ENCODE data around the gene NUP93.

The NUP93 gene

GRCh38 chr16:56812884-56813283, 83.0 kb downstream of the NUP93 start:
- no peak for TF ChIP-seq CTCF (IDR thresholded peaks at IDR 0.05; ENCODE audit: low read depth, low read length)
- DNase-seq (ENCODE audit: low read depth, low spot score), result peak; percentile 53
- no peak overlapping the region for H3K4me3 ChIP-seq (ENCODE audit: low read depth, low read length)
- in situ Hi-C loops (cut with HindIII; ENCODE audit: low sequenced_read_pairs), result no loop called here

GRCh38 chr16:56814537-56815432, 84.9 kb downstream of the NUP93 start:
- H3K4me3 ChIP-seq (ENCODE audit: low read depth, low read length), result no peak overlapping the region
- no peak for TF ChIP-seq CTCF (IDR thresholded peaks at IDR 0.05; ENCODE audit: low read depth, low read length)
- no peak for DNase-seq (ENCODE audit: low read depth, low spot score)
- in situ Hi-C loops (cut with HindIII; ENCODE audit: low sequenced_read_pairs), result no loop called here

- in situ Hi-C loops (cut with HindIII; ENCODE audit: low sequenced_read_pairs), result no loop called here
- no peak for TF ChIP-seq CTCF (IDR thresholded peaks at IDR 0.05; ENCODE audit: low read depth, low read length)
- no peak for DNase-seq (ENCODE audit: low read depth, low spot score)
- H3K4me3 ChIP-seq (ENCODE audit: low read depth, low read length), result no peak overlapping the region
Measured at GRCh38 chr16:56815721-56816120, 85.8 kb downstream of the NUP93 start.

GRCh38 chr16:56817056-56817455, 87.1 kb downstream of the NUP93 start:
- TF ChIP-seq CTCF (IDR thresholded peaks at IDR 0.05; ENCODE audit: low read depth, low read length), result no peak
- H3K4me3 ChIP-seq (ENCODE audit: low read depth, low read length), result no peak overlapping the region
- in situ Hi-C loops (cut with HindIII; ENCODE audit: low sequenced_read_pairs), result no loop called here
- no peak for DNase-seq (ENCODE audit: low read depth, low spot score)

GRCh38 chr16:56817938-56818337, 88.0 kb downstream of the NUP93 start:
- no peak overlapping the region for H3K4me3 ChIP-seq (ENCODE audit: low read depth, low read length)
- no peak for TF ChIP-seq CTCF (IDR thresholded peaks at IDR 0.05; ENCODE audit: low read depth, low read length)
- in situ Hi-C loops (cut with HindIII; ENCODE audit: low sequenced_read_pairs), result no loop called here
- DNase-seq (ENCODE audit: low read depth, low spot score), result no peak

- DNase-seq (ENCODE audit: low read depth, low spot score), result no peak
- H3K4me3 ChIP-seq (ENCODE audit: low read depth, low read length), result no peak overlapping the region
- TF ChIP-seq CTCF (IDR thresholded peaks at IDR 0.05; ENCODE audit: low read depth, low read length), result no peak
- in situ Hi-C loops (cut with HindIII; ENCODE audit: low sequenced_read_pairs), result no loop called here
Measured at GRCh38 chr16:56823081-56823733, 93.3 kb downstream of the NUP93 start.

Measured in astrocyte of the spinal cord (primary cell).